H1 (cell line): ENCODE results near the gene TDRD6. TPM values are rescaled to one million over a fixed set of nuclear protein-coding genes. Genes with fewer than 3 reads are reported as not detected.

Experiments
- BCL11A ChIP-seq, 2 experiments: IDR thresholded peaks; one replicate each; pipeline ENCODE4 v1.6.1; 2011; ENCODE audit warnings: low read depth in 2 of 2, low read length in 2 of 2, mild to moderate bottlenecking in 2 of 2
- CBX5 ChIP-seq: fragments of 300-800, 300-1000 bp; sonication (generic); IDR thresholded peaks from 2 replicates; pipeline ENCODE4 v1.7.1; 2016; ENCODE audit warnings: antibody characterized with exemption, low read length, low read depth
- ZNF274 ChIP-seq: IDR thresholded peaks from 2 replicates; pipeline ENCODE4 v1.7.0; 2012; ENCODE audit warnings: low read length, borderline replicate concordance; ENCODE audit errors: extremely low read depth
- polyA plus RNA-seq, 7 experiments: library from polyadenylated mRNA; depleted of rRNA in 3 of 7; stranded (reverse) in 5 of 7; unstranded in 2 of 7; fragments of >200 nt in 5 of 7; fragments of 200-250 nt in 2 of 7; gene quantifications; 1 replicate in 5 of 7; 2 replicates in 1 of 7; 4 replicates in 1 of 7; pipeline versions ENCODE4 v1.2.1 to v1.2.3, GENCODE V29; 2011 to 2013; ENCODE audit warnings: missing spikeins in 2 of 7, mixed read lengths in 2 of 7
- total RNA-seq: library from RNA; stranded (reverse); fragmentation: NEBNext Ultra II Directional; extraction: Animal tissue kit (Norgen Biotek cat#: 25700); gene quantifications from 2 replicates; pipeline ENCODE4 v1.2.1, GENCODE V29; 2021

Gene TDRD6
- total and polyA plus RNA-seq, 2 of the 8 experiments (the other 6 are each of a cell fraction or from before 2014, with no cell fraction given): 0.06 to 0.19 TPM

DNA sequence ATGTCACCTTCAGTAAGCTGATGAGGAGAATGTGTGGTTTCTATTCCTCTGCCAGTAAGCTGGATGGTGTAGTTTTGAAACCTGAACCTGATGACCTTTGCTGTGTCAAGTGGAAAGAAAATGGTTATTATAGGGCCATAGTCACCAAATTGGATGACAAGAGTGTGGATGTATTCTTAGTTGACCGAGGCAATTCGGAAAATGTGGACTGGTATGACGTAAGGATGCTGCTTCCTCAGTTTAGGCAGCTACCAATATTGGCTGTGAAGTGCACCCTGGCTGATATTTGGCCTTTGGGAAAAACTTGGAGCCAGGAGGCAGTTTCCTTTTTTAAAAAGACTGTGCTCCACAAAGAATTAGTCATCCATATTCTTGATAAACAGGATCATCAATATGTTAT lies 2.0 kb downstream of the TDRD6 start (continued):
- TF ChIP-seq ZNF274: no peak
- no peak for TF ChIP-seq CBX5
- no peak for TF ChIP-seq BCL11A (IDR thresholded peaks at IDR 0.05; ENCODE audit: low read depth in 2 of 2, low read length in 2 of 2)
